ENCODE data around the gene SOX3. TPM values are rescaled to one million over a fixed set of nuclear protein-coding genes. Genes with fewer than 3 reads are reported as not detected.
A peak's percentile ranks its signal among the peaks of the same experiment; 100 is the strongest.

The SOX3 gene
- total RNA-seq, 1 donor from 2014 or later: 20.4 TPM

DNA sequence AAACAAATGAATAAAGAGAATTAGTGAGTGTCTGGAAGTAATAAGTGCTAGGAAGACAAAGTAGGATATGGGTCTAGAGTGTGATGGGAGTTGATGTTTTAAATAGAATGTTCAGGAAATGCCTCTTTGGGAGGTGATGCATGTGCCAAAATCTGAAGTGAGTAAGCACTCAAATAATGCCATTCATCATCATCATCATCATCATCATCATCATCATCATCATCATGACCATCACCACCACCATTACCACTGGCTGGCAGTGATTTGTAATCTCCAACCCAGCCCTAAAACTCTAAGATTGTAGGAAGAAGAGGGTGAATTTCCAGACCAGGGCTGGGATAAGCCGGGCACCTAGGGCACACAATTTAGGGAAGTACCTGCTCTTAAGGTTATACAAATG is 9.7 kb upstream of the SOX3 start:
- TF ChIP-seq EZH2phosphoT487 (IDR thresholded peaks at IDR 0.05): no peak
- TF ChIP-seq EZH2 (IDR thresholded peaks at IDR 0.05): no peak
- TF ChIP-seq CTCF (IDR thresholded peaks at IDR 0.05): no peak
- H3K36me3 Mint-ChIP-seq: no peaks in the 10 kb centered on the region
- H3K4me3 ChIP-seq: no peak overlapping the region
- H3K79me2 ChIP-seq (ENCODE audit: low read depth): no peaks in the 10 kb centered on the region
- H3F3A ChIP-seq (ENCODE audit: low read depth): no peaks in the 10 kb centered on the region
- H2AFZ ChIP-seq (replicated peaks): no peak overlapping the region
- peaks cover 4% of the 10 kb centered on the region for H3K9me3 ChIP-seq (ENCODE audit: low read depth)
- no peak overlapping the region for H3K27ac Mint-ChIP-seq
- no peak overlapping the region for H3K9ac ChIP-seq
- peaks cover 4% of the 10 kb centered on the region for H3K9me3 Mint-ChIP-seq
- H3K36me3 ChIP-seq: no peaks in the 10 kb centered on the region
- H4K20me1 ChIP-seq (ENCODE audit: low read depth): no peaks in the 10 kb centered on the region
- no peaks in the 10 kb centered on the region for H3K4me1 ChIP-seq
- H3K27me3 Mint-ChIP-seq (ENCODE audit: insufficient read depth, low read depth): peaks cover 16% of the 10 kb centered on the region
- no peak overlapping the region for H3K4me3 Mint-ChIP-seq
- H3K27ac ChIP-seq: no peak overlapping the region
- DNase-seq (ENCODE audit: low spot score): no peak
- peaks cover 22% of the 10 kb centered on the region for H3K4me1 Mint-ChIP-seq
- H3K27me3 ChIP-seq: peaks cover 31% of the 10 kb centered on the region
- no peak overlapping the region for H3K4me2 ChIP-seq

- H3K4me3 ChIP-seq: peak overlapping the region; percentile 29
Measured at GRCh38 chrX:140510895-140511295, 6.0 kb upstream of the SOX3 start.

DNA sequence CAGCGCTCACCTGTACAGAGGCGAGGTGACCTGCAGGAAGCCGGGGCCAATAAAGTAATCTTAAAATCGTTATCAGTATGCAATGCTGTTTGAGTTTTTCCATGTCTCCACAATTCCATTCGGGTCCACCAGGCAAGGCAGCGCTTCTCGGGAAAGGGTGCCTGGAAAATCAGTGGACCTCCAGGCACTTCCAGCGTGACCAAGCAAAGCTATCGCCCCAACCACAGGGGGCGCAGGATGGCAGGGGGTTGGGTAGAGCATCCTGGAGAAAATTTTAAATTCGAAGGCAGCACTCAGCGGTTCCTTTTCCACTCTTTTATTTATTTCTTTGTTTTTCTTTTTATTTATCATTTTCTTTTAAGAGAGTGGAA is 5.4 kb upstream of the SOX3 start:
- Mint-ChIP-seq H3K36me3 (peaks cover 1% of the 10 kb centered on the region), H3K4me3 (no peak overlapping the region), H3K4me1 (peaks cover 40% of the 10 kb centered on the region), H3K27ac (no peak overlapping the region), H3K9me3 (peaks cover 13% of the 10 kb centered on the region), H3K27me3 (ENCODE audit: insufficient read depth, low read depth) (peaks cover 31% of the 10 kb centered on the region)
- no peaks in the 10 kb centered on the region for H3K4me1 ChIP-seq
- peaks cover 4% of the 10 kb centered on the region for H3K9me3 ChIP-seq (ENCODE audit: low read depth)
- no peaks in the 10 kb centered on the region for H3K36me3 ChIP-seq
- DNase-seq (ENCODE audit: low spot score): peak; percentile 4
- H3K27ac ChIP-seq: no peak overlapping the region
- H2AFZ ChIP-seq (replicated peaks): no peak overlapping the region
- H3K4me3 ChIP-seq: no peak overlapping the region
- peaks cover 16% of the 10 kb centered on the region for H3F3A ChIP-seq (ENCODE audit: low read depth)
- TF ChIP-seq EZH2 (IDR thresholded peaks at IDR 0.05) (no peak), CTCF (IDR thresholded peaks at IDR 0.05) (peak; percentile 34)
- peak overlapping the region; percentile 73 for H3K4me2 ChIP-seq
- H3K79me2 ChIP-seq (ENCODE audit: low read depth): no peaks in the 10 kb centered on the region
- no peak overlapping the region for H3K9ac ChIP-seq
- H3K27me3 ChIP-seq: peaks cover 64% of the 10 kb centered on the region
- no peaks in the 10 kb centered on the region for H4K20me1 ChIP-seq (ENCODE audit: low read depth)

More at GRCh38 chrX:140510895-140511295, 6.0 kb upstream of the SOX3 start:
- no peak overlapping the region for H3K27ac Mint-ChIP-seq
- Histone ChIP-seq H3K9me3 (ENCODE audit: low read depth) (peaks cover 4% of the 10 kb centered on the region), H4K20me1 (ENCODE audit: low read depth) (no peaks in the 10 kb centered on the region), H3K4me2 (peak overlapping the region; percentile 73), H3K36me3 (no peaks in the 10 kb centered on the region), H3F3A (ENCODE audit: low read depth) (peaks cover 10% of the 10 kb centered on the region), H3K4me1 (no peaks in the 10 kb centered on the region), H2AFZ (replicated peaks) (peak overlapping the region; percentile 39), H3K79me2 (ENCODE audit: low read depth) (no peaks in the 10 kb centered on the region), H3K27me3 (peaks cover 64% of the 10 kb centered on the region), H3K27ac (no peak overlapping the region), H3K9ac (no peak overlapping the region)
- DNase-seq (ENCODE audit: low spot score): peak; percentile 58
- peak overlapping the region; percentile 75 for H3K4me3 Mint-ChIP-seq
- peaks cover 1% of the 10 kb centered on the region for H3K36me3 Mint-ChIP-seq
- peaks cover 31% of the 10 kb centered on the region for H3K27me3 Mint-ChIP-seq (ENCODE audit: insufficient read depth, low read depth)
- peaks cover 9% of the 10 kb centered on the region for H3K9me3 Mint-ChIP-seq
- peaks cover 44% of the 10 kb centered on the region for H3K4me1 Mint-ChIP-seq
- TF ChIP-seq EZH2 (IDR thresholded peaks at IDR 0.05): no peak
- no peak for TF ChIP-seq EZH2phosphoT487 (IDR thresholded peaks at IDR 0.05)
- TF ChIP-seq CTCF (IDR thresholded peaks at IDR 0.05): no peak
